GM12875 (cell line): ENCODE data around the gene SUMO3.

Experiments
- H3K4me3 ChIP-seq: one replicate; pipeline ENCODE4 v1.5.1; 2011; ENCODE audit warnings: low read depth, low read length, control low read depth
- CTCF ChIP-seq: IDR thresholded peaks from 2 replicates; pipeline ENCODE4 v1.5.1; 2011; ENCODE audit warnings: low read depth, mild to moderate bottlenecking, control low read depth, inconsistent platforms, low read length, moderate library complexity, borderline replicate concordance; ENCODE audit not compliant: insufficient read depth

Gene SUMO3

DNA sequence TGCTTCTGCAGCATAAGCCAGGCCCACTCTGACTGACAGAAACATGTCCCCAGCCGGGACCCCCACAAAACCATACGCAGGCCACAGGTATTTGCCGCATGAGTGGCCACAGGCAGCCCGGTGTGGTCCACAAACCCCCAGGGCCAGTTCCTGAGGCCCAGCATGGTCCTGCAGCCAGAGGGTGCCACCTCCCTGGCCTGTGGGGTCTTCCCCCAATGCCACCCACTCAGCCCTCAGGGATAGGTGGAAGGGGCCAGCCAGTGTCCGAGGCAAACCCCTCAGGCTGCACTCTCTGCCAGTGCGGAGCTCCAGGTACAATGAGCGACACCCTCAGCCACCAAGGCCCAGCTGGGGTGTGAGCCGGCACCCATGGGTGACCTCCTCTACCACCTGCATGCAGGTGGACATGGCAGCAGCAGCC is 59.7 kb downstream of the SUMO3 start:
- TF ChIP-seq CTCF: no peak

GRCh38 chr21:44757731-44758130 is 60.1 kb downstream of the SUMO3 start:
- no peak overlapping the region for H3K4me3 ChIP-seq
- no peak for TF ChIP-seq CTCF

More for the DNA sequence above, 59.7 kb downstream of the SUMO3 start:
- H3K4me3 ChIP-seq: no peak overlapping the region

GRCh38 chr21:44756423-44757185 is 61.3 kb downstream of the SUMO3 start:
- no peak for TF ChIP-seq CTCF

More at GRCh38 chr21:44756423-44757185, 61.3 kb downstream of the SUMO3 start:
- H3K4me3 ChIP-seq: no peak overlapping the region
